Measurements from ENCODE around the gene KCNE3. TPM values are rescaled to one million over a fixed set of nuclear protein-coding genes. Genes with fewer than 3 reads are reported as not detected.
"Not testable (repeated sequence)": the region's sequence is repeated elsewhere in the genome, so short reads cannot be mapped to it uniquely, and the experiment has no call there.

Gene KCNE3
- total RNA-seq, 4 donors from 2014 or later = 0.72 to 8.4 (median 3.5) TPM

- peak overlapping the region; percentile 61 to 71 (median 69) for H3K27ac ChIP-seq
- H3K4me1 ChIP-seq = peaks cover 22 to 42% (median 24%) of the 10 kb centered on the region in 3 donors
- peaks cover 0 to 4% (median 0%) of the 10 kb centered on the region in 4 donors for H3K27me3 ChIP-seq
- TF ChIP-seq CTCF (IDR thresholded peaks at IDR 0.05) = no peak
- TF ChIP-seq POLR2A (IDR thresholded peaks at IDR 0.05) = no peak
- WGBS, 2 donors = 67 to 69% methylated on average over 4 of the region's 4 CpGs
- H3K4me3 ChIP-seq = no peak overlapping the region
- no peak for DNase-seq
- intact Hi-C loops (cut with DNase I) = no loop called here
- no peaks in the 10 kb centered on the region for H3K9me3 ChIP-seq
- no peaks in the 10 kb centered on the region for H3K36me3 ChIP-seq
Measured at GRCh38 chr11:74417860-74418508, 49.4 kb downstream of the KCNE3 start.

- 11 to 32% methylated on average over 1 of the region's 1 CpG for whole genome bisulfite sequencing, 2 donors
- H3K4me3 ChIP-seq = no peak overlapping the region
- no peaks in the 10 kb centered on the region for H3K36me3 ChIP-seq
- no peak for DNase-seq
- intact Hi-C loops (cut with DNase I) = no loop called here
- TF ChIP-seq CTCF (IDR thresholded peaks at IDR 0.05) (no peak), POLR2A (IDR thresholded peaks at IDR 0.05) (no peak)
- H3K27me3 ChIP-seq = peaks cover 0 to 10% (median 0%) of the 10 kb centered on the region in 4 donors
- no peaks in the 10 kb centered on the region for H3K9me3 ChIP-seq
- H3K27ac ChIP-seq = peak overlapping the region; percentile 61 to 71 (median 69)
- H3K4me1 ChIP-seq = peaks cover 22 to 42% (median 24%) of the 10 kb centered on the region in 3 donors
Measured at GRCh38 chr11:74417379-74417804, 50.0 kb downstream of the KCNE3 start.

- H3K36me3 ChIP-seq; DNase-seq; intact Hi-C loops (cut with DNase I); H3K9me3 ChIP-seq; H3K4me3 ChIP-seq: not testable (repeated sequence)
- Histone ChIP-seq H3K27me3 (peaks cover 0 to 14% (median 0%) of the 10 kb centered on the region in 4 donors), H3K27ac (peak overlapping the region in 1 of 4 donors; percentile 71), H3K4me1 (peaks cover 22 to 42% (median 24%) of the 10 kb centered on the region in 3 donors)
- WGBS, 2 donors = 40 to 82% methylated on average over 1 of the region's 1 CpG
Measured at GRCh38 chr11:74416974-74417373, 50.4 kb downstream of the KCNE3 start.

GRCh38 chr11:74412733-74413359, 54.5 kb downstream of the KCNE3 start:
- peaks cover 14 to 27% (median 18%) of the 10 kb centered on the region in 3 donors for H3K4me1 ChIP-seq
- TF ChIP-seq CTCF (IDR thresholded peaks at IDR 0.05) (no peak), POLR2A (IDR thresholded peaks at IDR 0.05) (no peak)
- no peaks in the 10 kb centered on the region for H3K9me3 ChIP-seq
- DNase-seq = no peak
- no peaks in the 10 kb centered on the region for H3K36me3 ChIP-seq
- H3K27me3 ChIP-seq = peaks cover 0 to 22% (median 0%) of the 10 kb centered on the region in 4 donors
- intact Hi-C loops (cut with DNase I) = no loop called here
- H3K4me3 ChIP-seq = no peak overlapping the region
- WGBS, 2 donors = 69 to 72% methylated on average over 11 of the region's 11 CpGs
- H3K27ac ChIP-seq = no peak overlapping the region

- Histone ChIP-seq H3K27ac (no peak overlapping the region), H3K36me3 (no peaks in the 10 kb centered on the region), H3K27me3 (peaks cover 0 to 22% (median 0%) of the 10 kb centered on the region in 4 donors), H3K4me1 (peaks cover 10 to 21% (median 13%) of the 10 kb centered on the region in 3 donors), H3K4me3 (no peak overlapping the region), H3K9me3 (no peaks in the 10 kb centered on the region)
- intact Hi-C loops (cut with DNase I) = no loop called here
- TF ChIP-seq POLR2A (IDR thresholded peaks at IDR 0.05) (no peak), CTCF (IDR thresholded peaks at IDR 0.05) (no peak)
- no peak for DNase-seq
- 46 to 59% methylated on average over 2 of the region's 2 CpGs for WGBS, 2 donors
Measured at GRCh38 chr11:74412321-74412720, 55.0 kb downstream of the KCNE3 start.

All from esophagus squamous epithelium (tissue), 5 donors.